Left ventricle myocardium inferior (tissue), 1 donor: ENCODE measurements around the gene CCDC181. TPM values are rescaled to one million over a fixed set of nuclear protein-coding genes. Genes with fewer than 3 reads are reported as not detected.
A peak's percentile ranks its signal among the peaks of the same experiment; 100 is the strongest.

Source experiments
- DNase-seq: peaks from one replicate; pipeline ENCODE4 v3.0.0-alpha.2; 2020
- H3K27ac ChIP-seq: fragments of 200-600 bp; replicated peaks from 2 replicates; pipeline ENCODE4 v1.8.0; 2021
- H3K27me3 ChIP-seq: fragments of 200-600 bp; 2 replicates; pipeline ENCODE4 v1.8.0; 2021; ENCODE audit warnings: low read depth
- H3K36me3 ChIP-seq: fragments of 200-600 bp; 2 replicates; pipeline ENCODE4 v1.8.0; 2021
- H3K4me1 ChIP-seq: fragments of 200-600 bp; 2 replicates; pipeline ENCODE4 v1.8.0; 2021
- H3K4me3 ChIP-seq: fragments of 200-600 bp; 2 replicates; pipeline ENCODE4 v1.8.0; 2021; ENCODE audit warnings: mild to moderate bottlenecking, moderate library complexity
- H3K9me3 ChIP-seq: fragments of 200-600 bp; replicated peaks from 2 replicates; pipeline ENCODE4 v1.8.0; 2021
- CTCF ChIP-seq: fragments of 200-600 bp; IDR thresholded peaks from 2 replicates; pipeline ENCODE4 v1.8.0; 2021; ENCODE audit warnings: antibody characterized with exemption, mild to moderate bottlenecking, borderline replicate concordance
- intact Hi-C: fragments of 100-400 bp; cut with micrococcal nuclease; formaldehyde crosslinking; loops from one replicate; pipeline ENCODE4 v1.11.0; 2022
- total RNA-seq: library from RNA; stranded (reverse); fragmentation: NEBNext Ultra II Directional; extraction: Animal tissue kit (Norgen Biotek cat#: 25700); gene quantifications from one replicate; pipeline ENCODE4 v1.2.1, GENCODE V29; 2021
- donor health status: DM: no; HTN: yes; CAD: no; lungs with severe emphysema.

The CCDC181 gene
- total RNA-seq, 1 donor from 2014 or later = 1.5 TPM

- Histone ChIP-seq H3K4me1 (peaks cover 3% of the 10 kb centered on the region), H3K27ac (no peak overlapping the region), H3K9me3 (no peaks in the 10 kb centered on the region), H3K27me3 (no peaks in the 10 kb centered on the region), H3K4me3 (no peak overlapping the region), H3K36me3 (peaks cover 43% of the 10 kb centered on the region)
- intact Hi-C loops = no loop called here
- no peak for DNase-seq
- no peak for TF ChIP-seq CTCF
These were observed 41.7 kb upstream of the CCDC181 start for GRCh38 chr1:169468982-169469381.

GRCh38 chr1:169466259-169467230 is 39.3 kb upstream of the CCDC181 start:
- no peaks in the 10 kb centered on the region for H3K4me1 ChIP-seq
- DNase-seq = no peak
- H3K4me3 ChIP-seq = no peak overlapping the region
- no peaks in the 10 kb centered on the region for H3K27me3 ChIP-seq
- TF ChIP-seq CTCF = peak; percentile 53
- H3K36me3 ChIP-seq = peaks cover 43% of the 10 kb centered on the region
- no peak overlapping the region for H3K27ac ChIP-seq
- H3K9me3 ChIP-seq = no peaks in the 10 kb centered on the region
- intact Hi-C loops = no loop called here

- no peak for TF ChIP-seq CTCF
- no peak overlapping the region for H3K4me3 ChIP-seq
- peaks cover 2% of the 10 kb centered on the region for H3K4me1 ChIP-seq
- DNase-seq = no peak
- intact Hi-C loops = no loop called here
- H3K36me3 ChIP-seq = peaks cover 43% of the 10 kb centered on the region
- peaks cover 3% of the 10 kb centered on the region for H3K27me3 ChIP-seq
- no peaks in the 10 kb centered on the region for H3K9me3 ChIP-seq
- no peak overlapping the region for H3K27ac ChIP-seq
These were observed 38.0 kb upstream of the CCDC181 start for GRCh38 chr1:169465281-169465680.

GRCh38 chr1:169462385-169462784 is 35.1 kb upstream of the CCDC181 start:
- intact Hi-C loops = no loop called here
- Histone ChIP-seq H3K4me3 (no peak overlapping the region), H3K36me3 (peaks cover 23% of the 10 kb centered on the region), H3K27ac (no peak overlapping the region), H3K27me3 (peaks cover 8% of the 10 kb centered on the region), H3K4me1 (peaks cover 5% of the 10 kb centered on the region), H3K9me3 (peaks cover 11% of the 10 kb centered on the region)
- TF ChIP-seq CTCF = no peak
- no peak for DNase-seq

GRCh38 chr1:169461390-169462000 is 34.2 kb upstream of the CCDC181 start:
- TF ChIP-seq CTCF = no peak
- Histone ChIP-seq H3K4me3 (no peak overlapping the region), H3K27me3 (peaks cover 8% of the 10 kb centered on the region), H3K36me3 (peaks cover 15% of the 10 kb centered on the region), H3K27ac (no peak overlapping the region), H3K9me3 (peaks cover 20% of the 10 kb centered on the region), H3K4me1 (peaks cover 5% of the 10 kb centered on the region)
- no peak for DNase-seq
- intact Hi-C loops = no loop called here
